ENCODE measurements around the gene LCE1C. TPM values are rescaled to one million over a fixed set of nuclear protein-coding genes. Genes with fewer than 3 reads are reported as not detected.

LCE1C gene
- total RNA-seq, 1 experiment from 2014 or later = not detected

- no peak for DNase-seq
- no peaks in the 10 kb centered on the region for H3K36me3 ChIP-seq
- no peaks in the 10 kb centered on the region for H3K27me3 ChIP-seq
- H3K9me3 ChIP-seq = no peaks in the 10 kb centered on the region
- no peak within 1 kb of the TSS for H3K4me3 ChIP-seq
Observed at GRCh38 chr1:152774875-152775274, 31.6 kb downstream of the LCE1C start, which contains the start of gene LCE1F. Gene LCE1F, plus strand, starts transcription at chr1:152775140. Its CDS starts 1,232 bp downstream, at chr1:152776372.

GRCh38 chr1:152770411-152770810 is 36.0 kb downstream of the LCE1C start:
- Histone ChIP-seq H3K9me3 (no peaks in the 10 kb centered on the region), H3K36me3 (no peaks in the 10 kb centered on the region), H3K27me3 (no peaks in the 10 kb centered on the region), H3K4me3 (no peak overlapping the region)
- DNase-seq = no peak

DNA sequence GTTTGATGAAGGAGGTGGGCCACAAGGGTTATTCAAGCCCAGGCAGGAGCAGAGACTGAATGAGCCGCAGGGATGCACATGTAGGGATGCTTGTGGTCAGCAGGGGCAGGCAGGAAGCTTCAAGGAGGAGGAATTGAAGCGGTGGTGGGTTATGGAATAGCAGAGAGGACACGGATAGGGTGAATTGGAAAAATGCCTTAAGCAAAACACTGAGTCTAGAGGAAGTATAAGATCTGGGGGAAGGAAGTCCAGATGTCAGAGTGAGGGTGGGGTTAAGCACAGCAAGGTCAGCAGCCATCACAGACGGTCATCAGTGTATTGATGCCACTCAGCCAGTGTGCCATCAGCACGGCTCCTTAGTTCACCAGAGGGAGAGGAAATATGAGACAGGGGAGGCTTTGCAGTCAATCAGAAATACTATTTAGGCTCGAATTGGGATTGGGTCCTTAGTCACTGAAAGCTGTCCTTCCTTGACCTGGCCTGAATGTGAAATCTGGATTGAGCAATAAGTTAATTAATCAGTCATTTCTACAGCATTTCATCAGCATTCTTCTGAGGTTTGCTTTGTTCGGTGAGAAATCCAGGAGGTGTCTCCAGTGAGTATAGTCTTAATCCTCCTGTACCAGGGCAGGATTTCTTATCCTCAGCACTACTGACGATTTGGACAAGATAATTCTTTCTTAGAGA is 37.5 kb downstream of the LCE1C start:
- H3K27me3 ChIP-seq = no peaks in the 10 kb centered on the region
- H3K36me3 ChIP-seq = no peaks in the 10 kb centered on the region
- no peaks in the 10 kb centered on the region for H3K9me3 ChIP-seq
- H3K4me3 ChIP-seq = no peak overlapping the region
- DNase-seq = no peak

- Histone ChIP-seq H3K9me3 (no peaks in the 10 kb centered on the region), H3K27me3 (no peaks in the 10 kb centered on the region), H3K4me3 (no peak overlapping the region), H3K36me3 (no peaks in the 10 kb centered on the region)
- DNase-seq = no peak
Observed at GRCh38 chr1:152761609-152762213, 44.7 kb downstream of the LCE1C start.

DNA sequence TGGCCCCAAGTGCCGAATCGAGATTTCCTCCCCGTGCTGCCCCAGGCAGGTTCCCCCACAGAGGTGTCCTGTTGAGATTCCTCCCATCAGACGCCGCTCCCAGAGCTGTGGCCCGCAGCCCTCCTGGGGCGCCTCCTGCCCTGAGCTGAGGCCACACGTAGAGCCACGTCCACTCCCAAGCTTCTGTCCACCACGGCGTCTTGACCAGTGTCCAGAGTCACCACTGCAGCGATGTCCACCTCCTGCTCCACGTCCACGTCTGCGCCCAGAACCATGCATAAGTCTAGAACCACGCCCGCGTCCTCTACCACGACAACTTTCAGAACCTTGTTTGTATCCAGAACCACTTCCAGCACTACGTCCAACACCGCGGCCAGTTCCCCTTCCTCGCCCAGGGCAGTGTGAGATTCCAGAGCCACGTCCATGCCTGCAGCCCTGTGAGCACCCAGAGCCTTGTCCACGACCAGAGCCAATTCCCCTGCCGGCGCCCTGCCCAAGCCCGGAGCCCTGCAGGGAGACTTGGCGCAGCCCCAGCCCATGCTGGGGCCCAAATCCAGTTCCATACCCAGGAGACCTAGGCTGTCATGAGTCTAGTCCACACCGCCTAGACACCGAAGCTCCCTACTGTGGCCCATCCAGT is 45.8 kb downstream of the LCE1C start:
- H3K4me3 ChIP-seq = no peak overlapping the region
- no peak for DNase-seq
- H3K27me3 ChIP-seq = no peaks in the 10 kb centered on the region
- H3K9me3 ChIP-seq = no peaks in the 10 kb centered on the region
- H3K36me3 ChIP-seq = no peaks in the 10 kb centered on the region

DNA sequence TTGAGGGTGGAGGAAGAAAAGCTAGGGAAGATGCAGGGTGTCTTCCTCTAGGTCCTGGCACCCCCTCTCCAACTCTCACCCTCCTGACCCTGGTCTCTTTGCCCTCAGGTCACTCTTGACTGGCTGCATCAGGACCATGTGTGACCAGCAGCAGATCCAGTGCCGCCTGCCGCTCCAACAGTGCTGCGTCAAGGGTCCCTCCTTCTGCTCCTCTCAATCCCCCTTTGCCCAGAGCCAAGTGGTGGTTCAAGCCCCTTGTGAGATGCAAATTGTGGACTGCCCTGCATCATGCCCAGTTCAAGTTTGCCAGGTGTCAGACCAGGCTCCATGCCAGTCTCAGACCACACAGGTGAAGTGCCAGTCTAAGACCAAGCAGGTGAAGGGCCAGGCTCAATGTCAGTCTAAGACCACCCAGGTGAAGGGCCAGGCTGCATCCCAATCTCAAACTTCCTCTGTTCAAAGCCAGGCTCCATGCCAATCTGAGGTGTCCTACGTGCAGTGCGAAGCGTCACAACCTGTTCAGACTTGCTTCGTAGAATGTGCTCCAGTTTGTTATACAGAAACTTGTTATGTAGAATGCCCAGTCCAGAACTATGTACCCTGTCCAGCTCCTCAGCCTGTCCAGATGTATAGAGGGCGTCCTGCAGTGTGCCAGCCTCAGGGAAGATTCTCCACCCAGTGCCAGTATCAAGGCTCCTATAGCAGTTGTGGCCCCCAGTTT is 46.8 kb downstream of the LCE1C start:
- no peak for DNase-seq
- H3K4me3 ChIP-seq = no peak overlapping the region
- no peaks in the 10 kb centered on the region for H3K27me3 ChIP-seq
- no peaks in the 10 kb centered on the region for H3K36me3 ChIP-seq
- no peaks in the 10 kb centered on the region for H3K9me3 ChIP-seq

- H3K27me3 ChIP-seq = no peaks in the 10 kb centered on the region
- no peaks in the 10 kb centered on the region for H3K36me3 ChIP-seq
- no peak for DNase-seq
- H3K4me3 ChIP-seq = no peak overlapping the region
- H3K9me3 ChIP-seq = no peaks in the 10 kb centered on the region
Observed at GRCh38 chr1:152758636-152759035, 47.8 kb downstream of the LCE1C start.

- no peaks in the 10 kb centered on the region for H3K27me3 ChIP-seq
- no peaks in the 10 kb centered on the region for H3K9me3 ChIP-seq
- H3K36me3 ChIP-seq = no peaks in the 10 kb centered on the region
- peak; percentile 25 for DNase-seq
- H3K4me3 ChIP-seq = no peak within 1 kb of the TSS
Observed at GRCh38 chr1:152757747-152758146, 48.7 kb downstream of the LCE1C start, which contains the start of gene KPRP. Gene KPRP, plus strand, starts transcription at chr1:152758025. Its CDS starts 1,564 bp downstream, at chr1:152759589.

- no peaks in the 10 kb centered on the region for H3K36me3 ChIP-seq
- H3K9me3 ChIP-seq = no peaks in the 10 kb centered on the region
- peak; percentile 53 for DNase-seq
- H3K4me3 ChIP-seq = no peak overlapping the region
- H3K27me3 ChIP-seq = no peaks in the 10 kb centered on the region
Observed at GRCh38 chr1:152756872-152757271, 49.6 kb downstream of the LCE1C start.

Other genes with a start within 250 kb of the LCE1C start
- not detected in 2 replicates for gene LCE3E, start 239.9 kb downstream of the LCE1C start, total RNA-seq (2014; rRNA removed; shearing (Covaris generic); ENCODE audit: low replicate concordance)
- gene LCE3D, start 226.1 kb downstream of the LCE1C start, total RNA-seq (2014; rRNA removed; shearing (Covaris generic); ENCODE audit: low replicate concordance) = not detected in 2 replicates
- gene LCE3C, start 206.4 kb downstream of the LCE1C start, total RNA-seq (2014; rRNA removed; shearing (Covaris generic); ENCODE audit: low replicate concordance) = not detected in 2 replicates
- not detected in 2 replicates for gene LCE3B, start 192.8 kb downstream of the LCE1C start, total RNA-seq (2014; rRNA removed; shearing (Covaris generic); ENCODE audit: low replicate concordance)
- not detected in 2 replicates for gene LCE3A, start 183.5 kb downstream of the LCE1C start, total RNA-seq (2014; rRNA removed; shearing (Covaris generic); ENCODE audit: low replicate concordance)
- not detected in 2 replicates for gene LCE2D, start 143.3 kb downstream of the LCE1C start, total RNA-seq (2014; rRNA removed; shearing (Covaris generic); ENCODE audit: low replicate concordance)
- not detected in 2 replicates for gene LCE2C, start 131.4 kb downstream of the LCE1C start, total RNA-seq (2014; rRNA removed; shearing (Covaris generic); ENCODE audit: low replicate concordance)
- not detected in 2 replicates for gene LCE2B, start 120.5 kb downstream of the LCE1C start, total RNA-seq (2014; rRNA removed; shearing (Covaris generic); ENCODE audit: low replicate concordance)
- gene LCE2A, start 108.3 kb downstream of the LCE1C start, total RNA-seq (2014; rRNA removed; shearing (Covaris generic); ENCODE audit: low replicate concordance) = not detected in 2 replicates
- gene LCE4A, start 98.5 kb downstream of the LCE1C start, total RNA-seq (2014; rRNA removed; shearing (Covaris generic); ENCODE audit: low replicate concordance) = not detected in 2 replicates
- gene KPRP, start 48.6 kb downstream of the LCE1C start, total RNA-seq (2014; rRNA removed; shearing (Covaris generic); ENCODE audit: low replicate concordance) = not detected in 2 replicates
- not detected in 2 replicates for gene LCE1F, start 31.5 kb downstream of the LCE1C start, total RNA-seq (2014; rRNA removed; shearing (Covaris generic); ENCODE audit: low replicate concordance)
- not detected in 2 replicates for gene LCE1E, start 20.4 kb downstream of the LCE1C start, total RNA-seq (2014; rRNA removed; shearing (Covaris generic); ENCODE audit: low replicate concordance)
- gene LCE1D, start 9.9 kb downstream of the LCE1C start, total RNA-seq (2014; rRNA removed; shearing (Covaris generic); ENCODE audit: low replicate concordance) = not detected in 2 replicates
- gene LCE1B, start 5.3 kb upstream of the LCE1C start, total RNA-seq (2014; rRNA removed; shearing (Covaris generic); ENCODE audit: low replicate concordance) = not detected in 2 replicates
- not detected in 2 replicates for gene LCE1A, start 20.8 kb upstream of the LCE1C start, total RNA-seq (2014; rRNA removed; shearing (Covaris generic); ENCODE audit: low replicate concordance)
- gene LCE6A, start 36.2 kb upstream of the LCE1C start, total RNA-seq (2014; rRNA removed; shearing (Covaris generic); ENCODE audit: low replicate concordance) = not detected in 2 replicates
- gene LCE7A, start 53.3 kb upstream of the LCE1C start, total RNA-seq (2014; rRNA removed; shearing (Covaris generic); ENCODE audit: low replicate concordance) = not detected in 2 replicates
- not detected in 2 replicates for gene SMCP, start 71.7 kb upstream of the LCE1C start, total RNA-seq (2014; rRNA removed; shearing (Covaris generic); ENCODE audit: low replicate concordance)
- gene IVL, start 101.9 kb upstream of the LCE1C start, total RNA-seq (2014; rRNA removed; shearing (Covaris generic); ENCODE audit: low replicate concordance) = not detected in 2 replicates
- gene SPRR5, start 140.6 kb upstream of the LCE1C start, total RNA-seq (2014; rRNA removed; shearing (Covaris generic); ENCODE audit: low replicate concordance) = not detected in 2 replicates
- gene SPRR4, start 164.0 kb upstream of the LCE1C start, total RNA-seq (2014; rRNA removed; shearing (Covaris generic); ENCODE audit: low replicate concordance) = not detected in 2 replicates
- not detected in 2 replicates for gene SPRR1A, start 177.4 kb upstream of the LCE1C start, total RNA-seq (2014; rRNA removed; shearing (Covaris generic); ENCODE audit: low replicate concordance)
- gene SPRR3, start 195.1 kb upstream of the LCE1C start, total RNA-seq (2014; rRNA removed; shearing (Covaris generic); ENCODE audit: low replicate concordance) = not detected in 2 replicates
- not detected in 2 replicates for gene SPRR1B, start 224.6 kb upstream of the LCE1C start, total RNA-seq (2014; rRNA removed; shearing (Covaris generic); ENCODE audit: low replicate concordance)
- not detected in 2 replicates for gene SPRR2D, start 234.5 kb upstream of the LCE1C start, total RNA-seq (2014; rRNA removed; shearing (Covaris generic); ENCODE audit: low replicate concordance)